Measurements from ENCODE around the gene STK16. TPM values are rescaled to one million over a fixed set of nuclear protein-coding genes. Genes with fewer than 3 reads are reported as not detected.

Gene STK16
- polyA plus RNA-seq, 6 donors from 2014 or later = 14.7 to 28.3 (median 21.9) TPM

DNA sequence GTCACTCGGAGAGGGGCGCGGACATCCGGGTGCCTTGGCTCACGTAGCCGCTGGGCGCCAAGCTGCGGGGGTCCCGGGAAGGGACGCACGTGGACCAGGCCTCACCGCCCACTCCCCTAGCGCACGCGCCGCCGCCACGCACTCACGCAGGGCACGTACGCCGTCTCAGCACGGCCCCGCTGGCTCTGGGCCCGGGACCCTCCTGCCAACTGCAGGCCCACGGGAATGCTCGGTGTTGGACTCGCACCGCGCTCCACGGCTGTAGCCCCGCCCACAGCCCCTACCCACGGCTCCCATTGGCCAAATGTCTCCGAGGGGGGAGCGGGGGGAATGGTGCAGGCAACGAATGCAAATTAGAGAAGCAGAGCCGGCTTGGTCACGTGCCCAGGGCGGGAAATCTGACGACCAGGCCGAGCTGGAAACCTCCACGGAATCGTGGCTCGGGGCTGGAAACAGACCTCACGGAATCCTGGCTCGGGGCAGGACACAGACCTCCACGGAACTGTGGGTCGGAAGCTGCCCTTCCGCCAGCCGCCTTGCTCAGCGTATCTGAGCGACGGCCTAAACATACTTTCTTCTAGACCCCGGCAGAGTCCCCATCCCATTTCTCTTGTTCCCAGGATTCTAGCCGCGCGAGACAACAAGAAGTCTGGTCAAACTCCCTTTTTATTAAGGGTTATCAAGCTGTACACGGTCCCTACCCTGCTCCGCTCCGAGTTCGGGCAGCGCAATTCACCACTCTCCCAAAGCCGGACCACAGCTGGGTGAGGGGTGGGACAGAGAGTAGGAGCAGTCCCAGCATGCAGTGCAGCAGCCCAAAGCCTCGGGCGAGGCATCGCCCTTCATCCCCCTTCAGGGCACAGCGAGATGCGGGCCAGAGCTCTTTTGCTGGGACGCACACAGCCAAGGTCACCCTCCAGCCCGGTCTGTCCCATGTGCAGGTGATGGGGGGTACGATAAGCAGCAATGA, 26.3 kb upstream of the STK16 start, which contains the start of gene ABCB6:
ABCB6 (minus strand) TSS at position 227 of the 970 bp plus-strand sequence. CDS start 285 bp downstream, outside the sequence.
- no peaks in the 10 kb centered on the region for H3K9me3 Mint-ChIP-seq
- no peaks in the 10 kb centered on the region for H3K27me3 Mint-ChIP-seq
- peak within 1 kb of the TSS; percentile 78 to 94 (median 86) for H3K4me3 Mint-ChIP-seq
- H3K27ac Mint-ChIP-seq = peak within 1 kb of the TSS; percentile 61 to 92 (median 78)
- peaks cover 6 to 22% of the 10 kb centered on the region in 2 donors for H3K36me3 Mint-ChIP-seq
- H3K4me1 Mint-ChIP-seq = peaks cover 26 to 41% (median 29%) of the 10 kb centered on the region in 3 donors
- peak; percentile 95 to 97 for ATAC-seq (ENCODE audit: low read depth in 2 of 2)
- DNase-seq = peak; percentile 88

DNA sequence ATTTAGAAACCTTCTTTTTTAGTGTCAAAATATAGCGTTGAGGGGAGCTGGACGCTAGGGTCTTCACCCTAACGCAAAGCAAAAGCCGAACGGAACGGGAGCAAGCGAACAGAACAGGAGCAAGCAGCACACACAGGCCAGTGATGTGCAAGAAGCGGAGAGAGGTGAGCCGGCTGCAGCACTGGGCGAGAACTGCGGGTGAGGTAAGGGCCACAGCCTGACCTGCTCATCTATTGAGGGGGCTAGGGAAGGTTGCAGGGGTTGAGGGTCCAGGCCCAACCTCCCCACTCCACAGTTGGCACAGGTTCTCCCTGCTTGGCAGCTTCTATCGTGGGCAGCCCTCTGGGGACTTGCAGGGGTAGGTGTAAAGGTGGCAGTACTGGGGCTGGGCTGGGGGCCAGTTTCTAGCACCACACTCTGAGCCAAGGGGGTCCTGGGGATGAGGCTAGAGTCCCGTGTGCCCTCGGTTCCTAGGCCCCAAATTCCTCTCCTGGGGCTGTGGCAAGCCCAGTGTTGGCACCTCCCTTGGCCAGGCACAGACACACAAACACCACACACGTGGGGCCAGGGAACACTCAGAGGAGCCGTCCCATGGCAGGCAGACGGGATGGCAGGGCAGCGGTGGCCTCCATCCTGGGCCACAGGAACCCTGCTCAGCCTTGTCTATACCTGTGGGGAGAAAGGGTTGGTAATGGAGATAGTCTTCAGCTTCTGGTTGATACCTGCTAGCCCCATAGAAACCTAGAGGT, 25.3 kb upstream of the STK16 start:
- Mint-ChIP-seq H3K36me3 (peaks cover 12 to 22% of the 10 kb centered on the region in 2 donors), H3K4me3 (peak overlapping the region; percentile 15 to 90 (median 68)), H3K27me3 (no peaks in the 10 kb centered on the region), H3K9me3 (no peaks in the 10 kb centered on the region), H3K4me1 (peaks cover 25 to 37% (median 35%) of the 10 kb centered on the region in 3 donors), H3K27ac (peak overlapping the region in 5 of 6 donors; percentile 26 to 79 (median 54))
- no peak for ATAC-seq (ENCODE audit: low read depth in 2 of 2)
- no peak for DNase-seq

DNA sequence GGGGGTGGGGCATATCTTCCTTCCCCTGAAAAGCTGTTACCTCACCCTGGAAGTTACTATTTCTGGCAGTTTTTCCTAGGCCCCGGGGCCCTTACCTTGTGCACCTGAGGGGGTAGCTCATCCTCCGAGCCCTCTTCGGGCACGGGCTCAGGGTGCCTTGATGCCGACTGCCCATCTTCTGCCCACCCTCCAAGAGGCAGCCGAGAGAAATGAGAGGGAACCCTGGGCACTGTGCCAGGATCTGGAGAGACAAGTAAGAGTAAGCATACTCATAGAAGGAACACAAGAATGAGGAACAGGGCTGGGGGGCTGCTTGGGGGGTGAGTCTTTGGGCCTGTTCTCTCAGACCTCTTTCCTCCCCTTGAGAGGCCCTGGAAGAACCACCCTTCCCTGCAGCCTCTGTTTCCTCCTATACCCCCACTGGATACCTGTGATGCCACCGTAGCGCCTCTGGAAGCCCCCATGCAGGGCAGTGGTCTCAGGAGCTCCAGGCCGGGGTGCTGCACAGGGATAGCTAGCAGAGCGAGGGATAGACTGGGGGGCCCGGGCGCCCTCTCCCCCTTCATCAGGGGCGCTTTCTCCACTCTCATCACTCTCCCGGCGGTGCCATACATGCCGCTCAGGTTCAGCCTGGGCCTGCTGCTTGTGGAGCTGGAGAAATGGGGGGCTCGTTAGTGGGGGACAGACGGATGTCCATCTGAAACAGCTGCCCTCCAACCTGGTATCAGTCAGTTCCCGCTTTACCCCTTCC, 24.5 kb upstream of the STK16 start:
- DNase-seq = no peak
- Mint-ChIP-seq H3K9me3 (no peaks in the 10 kb centered on the region), H3K27ac (peak overlapping the region in 2 of 6 donors; percentile 28 to 64), H3K36me3 (peaks cover 16 to 30% of the 10 kb centered on the region in 2 donors), H3K27me3 (no peaks in the 10 kb centered on the region), H3K4me1 (peaks cover 31 to 39% (median 37%) of the 10 kb centered on the region in 3 donors), H3K4me3 (peak overlapping the region in 3 of 8 donors; percentile 1 to 71 (median 44))
- ATAC-seq (ENCODE audit: low read depth in 2 of 2) = no peak

DNA sequence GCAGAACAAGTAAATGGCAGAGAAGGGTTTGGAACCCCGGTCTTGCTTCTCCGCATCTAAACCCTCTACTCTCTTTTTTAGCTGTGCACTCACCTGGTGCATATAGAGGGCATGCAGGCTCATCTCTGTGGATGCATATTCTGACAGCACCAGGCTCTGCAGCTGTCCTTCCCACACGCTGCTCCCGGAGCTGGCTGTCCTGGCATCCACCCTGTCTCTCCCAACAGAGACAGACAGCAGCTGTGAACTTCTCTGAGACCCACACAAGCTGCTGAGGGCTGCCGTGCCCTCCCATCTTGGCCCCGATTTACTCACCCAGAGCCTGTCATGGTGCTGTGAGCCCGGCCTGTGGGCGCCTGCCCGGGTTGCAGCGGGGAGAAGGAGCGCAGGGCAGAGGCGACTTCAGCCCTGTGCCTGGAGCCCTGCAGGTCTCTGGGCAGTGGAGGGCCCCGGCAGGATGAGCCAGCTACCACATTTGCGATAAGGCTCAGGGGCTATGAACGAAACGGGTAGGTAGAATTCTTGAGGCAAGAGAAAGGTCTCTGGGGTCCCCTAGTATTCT, 23.2 kb upstream of the STK16 start:
- ATAC-seq (ENCODE audit: low read depth in 2 of 2) = no peak
- Mint-ChIP-seq H3K27ac (no peak overlapping the region), H3K9me3 (no peaks in the 10 kb centered on the region), H3K27me3 (no peaks in the 10 kb centered on the region), H3K36me3 (peaks cover 21 to 30% of the 10 kb centered on the region in 2 donors), H3K4me3 (peak overlapping the region in 1 of 8 donors; percentile 71), H3K4me1 (peaks cover 25 to 38% (median 31%) of the 10 kb centered on the region in 3 donors)
- no peak for DNase-seq

DNA sequence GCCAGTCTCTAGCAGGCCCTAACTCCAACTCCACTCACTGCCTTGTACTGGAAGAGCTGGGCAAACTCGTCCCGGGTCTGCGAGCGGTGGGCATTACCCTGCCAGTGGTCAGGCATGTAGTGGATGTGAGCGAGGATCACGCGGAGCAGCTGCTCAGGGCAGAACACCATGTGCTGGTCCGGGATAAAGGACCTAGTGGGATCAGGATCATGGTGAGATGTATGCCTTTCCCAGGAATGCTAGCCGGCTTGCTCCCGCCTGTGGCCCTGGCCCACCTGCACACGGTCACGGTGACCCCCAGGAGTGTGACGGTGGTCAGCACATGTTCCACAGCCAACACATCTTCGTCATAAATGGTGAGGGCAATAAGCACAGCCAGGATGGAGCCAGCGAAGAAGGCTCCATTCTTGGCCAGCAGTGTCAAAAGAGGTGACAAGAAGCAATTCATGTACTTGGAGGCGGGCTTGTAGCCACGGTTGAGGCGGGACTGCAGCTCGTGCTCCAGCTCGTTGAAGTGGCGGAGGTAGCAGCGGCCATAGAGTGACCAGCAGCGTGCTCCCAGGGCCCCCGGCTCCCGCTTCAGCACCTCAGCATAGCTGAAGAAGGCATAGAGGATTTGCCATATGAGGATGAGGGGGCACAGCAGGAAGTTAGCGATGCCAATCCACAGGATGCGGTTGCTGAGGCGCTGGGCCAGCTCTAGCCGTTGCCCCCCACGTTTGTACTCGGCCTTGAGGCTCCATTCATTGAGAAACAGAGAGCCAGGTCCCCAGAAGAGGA, 21.3 kb upstream of the STK16 start:
- Mint-ChIP-seq H3K36me3 (peaks cover 21 to 30% of the 10 kb centered on the region in 2 donors), H3K27ac (peak overlapping the region in 3 of 6 donors; percentile 11 to 81 (median 56))
- no peak for DNase-seq

DNA sequence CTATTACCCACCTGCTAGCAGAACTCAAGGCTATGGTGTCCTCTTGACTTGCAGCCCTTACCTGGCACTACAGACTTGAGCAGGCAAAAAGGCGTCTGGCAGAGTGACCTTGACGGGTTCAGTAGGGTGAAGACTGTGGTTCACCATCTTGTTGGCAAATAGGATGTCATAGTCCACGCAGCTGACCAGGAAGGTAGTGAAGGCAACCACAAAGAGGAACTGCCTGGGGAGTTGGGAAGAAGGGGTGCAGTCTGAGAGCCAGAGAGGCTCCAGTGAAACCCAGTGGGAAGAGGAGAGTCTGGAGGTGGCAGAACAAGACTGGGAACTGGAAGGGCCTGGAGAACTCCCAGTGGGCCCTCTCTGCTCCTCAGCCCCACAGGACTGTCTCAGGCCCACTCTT, 19.9 kb upstream of the STK16 start:
- H3K36me3 Mint-ChIP-seq = peaks cover 21 to 30% of the 10 kb centered on the region in 2 donors
- peaks cover 33 to 42% (median 38%) of the 10 kb centered on the region in 3 donors for H3K4me1 Mint-ChIP-seq
- H3K4me3 Mint-ChIP-seq = peak overlapping the region in 2 of 8 donors; percentile 66 to 77
- H3K27me3 Mint-ChIP-seq = no peaks in the 10 kb centered on the region
- no peak overlapping the region for H3K27ac Mint-ChIP-seq
- DNase-seq (no peak), ATAC-seq (ENCODE audit: low read depth in 2 of 2) (no peak)
- no peaks in the 10 kb centered on the region for H3K9me3 Mint-ChIP-seq

More for the DNA sequence above, 21.3 kb upstream of the STK16 start:
- no peaks in the 10 kb centered on the region for H3K9me3 Mint-ChIP-seq
- no peak for ATAC-seq (ENCODE audit: low read depth in 2 of 2)
- H3K4me3 Mint-ChIP-seq = peak overlapping the region in 1 of 8 donors; percentile 42
- H3K27me3 Mint-ChIP-seq = no peaks in the 10 kb centered on the region
- H3K4me1 Mint-ChIP-seq = peaks cover 31 to 44% (median 32%) of the 10 kb centered on the region in 3 donors

DNA sequence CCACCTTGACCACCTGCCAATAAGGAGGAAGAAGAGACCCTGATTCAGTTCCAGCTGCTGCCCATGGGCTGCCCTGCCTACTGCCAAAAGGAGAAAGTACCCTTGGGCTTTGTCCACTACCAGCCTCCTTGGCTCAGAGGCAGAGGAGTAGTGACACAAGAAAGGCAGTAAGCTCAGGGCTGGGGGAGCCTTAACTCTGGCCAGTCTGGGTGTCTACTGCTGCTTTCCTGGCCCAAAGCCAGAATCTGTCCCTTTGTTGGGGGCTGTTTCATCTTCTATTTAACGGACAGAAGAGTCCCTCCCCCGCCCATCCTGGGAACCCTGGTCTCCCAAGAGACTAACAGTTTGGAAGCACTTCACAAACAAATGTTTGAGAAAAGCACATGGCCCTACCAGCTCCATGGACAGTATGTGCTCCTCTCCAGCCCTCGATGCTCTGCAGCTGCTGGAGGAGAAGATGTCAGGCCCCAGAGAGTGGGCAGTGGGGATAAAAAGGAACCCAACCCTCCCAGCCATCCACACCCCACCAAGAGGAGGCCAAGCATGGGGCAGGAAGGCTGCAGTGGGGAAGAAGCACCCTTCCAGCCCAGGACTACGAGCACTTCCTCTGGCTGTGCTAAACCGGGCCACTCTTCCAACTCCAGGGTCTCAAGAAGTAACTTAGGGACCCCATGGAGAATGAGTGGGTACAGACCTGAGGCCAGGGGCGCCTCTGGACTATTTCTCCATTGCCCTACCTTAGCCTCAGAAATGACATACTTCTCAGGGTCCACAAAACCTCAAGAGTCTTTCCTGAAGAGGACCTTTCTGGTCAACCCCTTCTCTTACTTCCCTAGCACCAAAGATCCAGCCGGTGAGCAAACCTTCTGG, 17.0 kb upstream of the STK16 start:
- H3K4me1 Mint-ChIP-seq = peaks cover 33 to 50% (median 41%) of the 10 kb centered on the region in 3 donors
- H3K36me3 Mint-ChIP-seq = peaks cover 15 to 18% of the 10 kb centered on the region in 2 donors
- H3K27ac Mint-ChIP-seq = peak overlapping the region in 4 of 6 donors; percentile 24 to 98 (median 78)

DNA sequence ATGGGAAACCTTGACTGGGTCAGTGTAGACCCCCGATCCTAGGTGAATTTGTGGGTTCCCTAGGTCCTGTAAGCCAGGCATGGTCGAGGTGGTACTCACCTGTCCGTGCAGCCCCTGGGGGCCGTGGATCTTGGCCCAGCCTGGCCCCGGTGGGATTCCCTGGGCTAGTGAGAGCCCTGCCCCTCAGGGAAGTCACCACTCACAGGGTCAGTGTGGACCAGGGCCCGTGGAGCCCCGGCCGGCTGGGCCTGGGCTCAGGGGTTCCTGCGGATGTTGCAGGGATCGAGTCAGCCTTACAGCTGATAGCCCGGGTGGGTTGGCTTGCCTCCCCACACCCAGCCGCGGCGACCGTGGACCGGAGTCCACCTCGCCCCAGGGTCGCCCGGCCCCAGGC, 16.4 kb upstream of the STK16 start:
- peaks cover 39 to 50% (median 41%) of the 10 kb centered on the region in 3 donors for H3K4me1 Mint-ChIP-seq
- peaks cover 15 to 19% of the 10 kb centered on the region in 2 donors for H3K36me3 Mint-ChIP-seq
- DNase-seq = no peak
- peak overlapping the region; percentile 78 to 100 (median 88) for H3K4me3 Mint-ChIP-seq
- H3K27me3 Mint-ChIP-seq = no peaks in the 10 kb centered on the region
- no peaks in the 10 kb centered on the region for H3K9me3 Mint-ChIP-seq
- peak overlapping the region in 3 of 6 donors; percentile 24 to 98 (median 79) for H3K27ac Mint-ChIP-seq
- no peak for ATAC-seq (ENCODE audit: low read depth in 2 of 2)

More for the DNA sequence above, 17.0 kb upstream of the STK16 start:
- ATAC-seq (ENCODE audit: low read depth in 2 of 2) = no peak
- no peaks in the 10 kb centered on the region for H3K9me3 Mint-ChIP-seq
- H3K27me3 Mint-ChIP-seq = no peaks in the 10 kb centered on the region
- DNase-seq = no peak
- peak overlapping the region; percentile 78 to 100 (median 88) for H3K4me3 Mint-ChIP-seq

DNA sequence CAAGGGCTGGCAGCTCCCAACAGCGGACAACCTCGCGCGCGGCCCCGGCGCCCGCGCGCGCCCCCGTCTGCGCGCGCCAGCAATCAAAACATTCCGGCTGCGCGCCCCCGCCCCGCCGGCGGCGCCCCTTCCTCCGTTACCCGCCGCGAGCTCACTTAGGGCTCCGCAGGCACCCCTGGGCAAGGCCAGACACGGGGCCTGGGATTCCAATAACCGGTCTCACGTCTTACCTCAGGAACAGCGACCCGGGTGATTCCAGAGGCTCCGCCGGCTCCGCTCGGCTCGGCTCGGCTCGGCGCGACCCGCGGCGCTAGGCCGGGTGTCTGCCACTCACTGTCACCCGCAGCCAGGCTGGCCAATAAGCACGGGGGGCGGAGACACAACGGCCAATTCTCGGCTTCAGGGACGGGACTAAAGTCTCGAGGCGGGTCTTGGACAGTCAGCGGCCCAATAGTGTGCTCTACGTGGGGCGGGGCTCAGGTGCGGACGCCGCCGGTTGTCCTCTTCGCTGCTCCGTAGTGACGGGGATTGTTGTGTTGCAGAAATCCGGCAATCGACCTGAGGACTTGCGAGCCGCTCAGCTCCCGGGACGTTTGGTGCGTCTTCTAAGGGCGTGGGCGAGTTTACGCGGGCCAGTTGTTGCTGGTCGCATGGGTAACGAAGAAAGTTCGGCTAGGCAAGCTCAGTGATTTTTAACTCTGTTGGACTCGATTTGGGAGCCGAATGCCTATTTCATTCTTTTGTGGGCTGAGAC, 15.8 kb upstream of the STK16 start, which contains the start of the genes ANKZF1 and ATG9A:
ANKZF1 (plus strand) TSS at position 502 of the 754 bp plus-strand sequence. CDS start 452 bp downstream, outside the sequence.
ATG9A (minus strand) TSS at position 332 of the 754 bp plus-strand sequence. CDS start 1,612 bp downstream, outside the sequence.
- DNase-seq = peak; percentile 99
- peak within 1 kb of the TSS; percentile 90 to 99 (median 98) for H3K27ac Mint-ChIP-seq
- ATAC-seq (ENCODE audit: low read depth in 2 of 2) = peak; percentile 96
- peaks cover 43 to 51% (median 43%) of the 10 kb centered on the region in 3 donors for H3K4me1 Mint-ChIP-seq
- H3K27me3 Mint-ChIP-seq = no peaks in the 10 kb centered on the region
- H3K9me3 Mint-ChIP-seq = no peaks in the 10 kb centered on the region
- H3K36me3 Mint-ChIP-seq = peaks cover 20 to 23% of the 10 kb centered on the region in 2 donors
- peak within 1 kb of the TSS; percentile 89 to 100 (median 98) for H3K4me3 Mint-ChIP-seq

DNA sequence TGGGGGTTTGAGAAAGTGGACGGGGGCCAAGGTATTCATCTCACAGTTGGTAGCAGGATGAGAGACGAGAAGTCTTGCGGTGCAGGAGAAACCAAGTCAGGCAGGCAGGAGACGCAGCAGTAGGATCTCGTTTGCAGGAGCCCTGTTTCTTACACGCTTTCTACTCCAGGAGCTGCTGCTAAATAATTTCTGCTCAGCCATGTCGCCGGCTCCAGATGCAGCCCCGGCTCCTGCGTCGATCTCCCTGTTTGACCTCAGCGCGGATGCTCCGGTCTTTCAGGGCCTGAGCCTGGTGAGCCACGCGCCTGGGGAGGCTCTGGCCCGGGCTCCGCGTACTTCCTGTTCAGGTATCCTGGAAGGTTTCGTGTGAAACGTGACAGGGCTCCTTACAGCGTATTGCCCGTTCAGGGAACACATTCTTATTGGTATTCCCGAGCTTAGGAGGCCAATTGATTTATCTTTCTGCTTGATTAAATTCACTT, 15.2 kb upstream of the STK16 start:
- H3K27ac Mint-ChIP-seq = peak overlapping the region; percentile 90 to 99 (median 98)
- peak; percentile 33 for DNase-seq
- peak; percentile 6 to 11 for ATAC-seq (ENCODE audit: low read depth in 2 of 2)
- peaks cover 15 to 23% of the 10 kb centered on the region in 2 donors for H3K36me3 Mint-ChIP-seq
- H3K4me3 Mint-ChIP-seq = peak overlapping the region; percentile 89 to 100 (median 98)
- H3K9me3 Mint-ChIP-seq = no peaks in the 10 kb centered on the region
- H3K27me3 Mint-ChIP-seq = no peaks in the 10 kb centered on the region
- H3K4me1 Mint-ChIP-seq = peaks cover 43 to 48% (median 47%) of the 10 kb centered on the region in 3 donors

Measured in naive B cell (primary cell).